Activated naive CD4-positive, alpha-beta T cell treated with anti-CD3 and anti-CD28 coated beads, Interleukin-2, amount 10 ng/mL, durations not matched to agents 7 days and 5 days (primary cell): ENCODE measurements around the gene OR6Q1.

ENCODE experiments used
- CTCF ChIA-PET: fragments of 350-600 bp; sonication (Branson Sonifier 250); formaldehyde crosslinking; loops from one replicate; lab custom pipeline; 2021; ENCODE audit warnings: antibody characterized with exemption; lab: Charles Lee
- DNase-seq: peaks from one replicate; pipeline ENCODE4 v3.0.0-alpha.2; 2020
- H3K27ac Mint-ChIP-seq: one replicate; pipeline ENCODE4 v1.8.0; 2021; ENCODE audit warnings: mild to moderate bottlenecking, moderate library complexity, mixed read lengths
- H3K27me3 Mint-ChIP-seq: one replicate; pipeline ENCODE4 v1.8.0; 2021; ENCODE audit warnings: mild to moderate bottlenecking, mixed read lengths
- H3K36me3 Mint-ChIP-seq: one replicate; pipeline ENCODE4 v1.8.0; 2021; ENCODE audit warnings: mixed read lengths
- H3K4me1 Mint-ChIP-seq: one replicate; pipeline ENCODE4 v1.8.0; 2021; ENCODE audit warnings: mixed read lengths
- H3K4me3 Mint-ChIP-seq: one replicate; pipeline ENCODE4 v1.8.0; 2021; ENCODE audit warnings: mild to moderate bottlenecking, moderate library complexity, mixed read lengths
- H3K9me3 Mint-ChIP-seq: one replicate; pipeline ENCODE4 v1.8.0; 2021; ENCODE audit warnings: mixed read lengths

Gene OR6Q1

DNA sequence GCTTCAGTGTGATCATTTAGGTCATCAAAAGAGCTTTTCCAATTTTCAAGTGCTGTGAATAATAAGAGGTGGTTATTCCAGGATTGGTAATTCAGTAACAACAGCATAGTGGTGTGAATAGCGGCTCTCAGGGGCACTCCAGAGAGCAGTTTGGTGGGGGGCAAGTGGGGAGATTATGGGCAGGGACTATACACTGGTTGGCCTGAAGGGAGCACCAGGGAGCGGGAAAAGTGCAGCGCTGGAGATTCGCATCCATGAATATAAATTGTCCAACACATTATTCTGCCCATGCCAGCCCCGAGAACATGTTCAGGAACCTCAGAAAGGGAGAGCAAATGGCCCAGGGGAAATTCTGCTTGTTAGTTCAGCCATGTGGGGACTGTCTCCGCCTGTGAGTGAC is 37.9 kb downstream of the OR6Q1 start:
- no peak for DNase-seq
- CTCF ChIA-PET, result no interaction called here
- H3K27ac Mint-ChIP-seq, result no peak overlapping the region
- no peaks in the 10 kb centered on the region for H3K9me3 Mint-ChIP-seq
- H3K36me3 Mint-ChIP-seq, result no peaks in the 10 kb centered on the region
- H3K27me3 Mint-ChIP-seq, result no peaks in the 10 kb centered on the region
- no peak overlapping the region for H3K4me3 Mint-ChIP-seq
- no peaks in the 10 kb centered on the region for H3K4me1 Mint-ChIP-seq

DNA sequence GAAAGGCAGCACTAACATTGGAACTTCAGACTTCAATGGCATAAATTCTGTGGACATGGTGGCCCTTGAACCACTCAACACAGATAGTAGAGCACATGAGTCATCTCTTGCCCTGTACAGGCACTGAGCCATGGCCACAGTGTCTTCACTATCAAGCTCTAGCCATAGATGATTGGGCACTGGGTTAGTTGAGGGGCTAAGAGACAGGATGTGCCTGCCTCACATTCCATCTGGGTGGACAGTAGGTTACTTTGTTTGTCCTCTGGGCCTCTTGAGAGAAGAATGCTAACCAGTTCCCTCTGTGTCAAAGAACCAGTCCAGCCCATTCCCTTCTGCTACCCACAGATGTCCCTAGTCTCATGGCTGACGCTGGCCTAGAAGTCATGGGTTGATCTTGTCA is 39.8 kb downstream of the OR6Q1 start:
- no peak for DNase-seq
- H3K4me1 Mint-ChIP-seq, result no peaks in the 10 kb centered on the region
- no peak overlapping the region for H3K4me3 Mint-ChIP-seq
- no peaks in the 10 kb centered on the region for H3K9me3 Mint-ChIP-seq
- no peaks in the 10 kb centered on the region for H3K27me3 Mint-ChIP-seq
- H3K36me3 Mint-ChIP-seq, result no peaks in the 10 kb centered on the region
- H3K27ac Mint-ChIP-seq, result no peak overlapping the region
- CTCF ChIA-PET, result no interaction called here

DNA sequence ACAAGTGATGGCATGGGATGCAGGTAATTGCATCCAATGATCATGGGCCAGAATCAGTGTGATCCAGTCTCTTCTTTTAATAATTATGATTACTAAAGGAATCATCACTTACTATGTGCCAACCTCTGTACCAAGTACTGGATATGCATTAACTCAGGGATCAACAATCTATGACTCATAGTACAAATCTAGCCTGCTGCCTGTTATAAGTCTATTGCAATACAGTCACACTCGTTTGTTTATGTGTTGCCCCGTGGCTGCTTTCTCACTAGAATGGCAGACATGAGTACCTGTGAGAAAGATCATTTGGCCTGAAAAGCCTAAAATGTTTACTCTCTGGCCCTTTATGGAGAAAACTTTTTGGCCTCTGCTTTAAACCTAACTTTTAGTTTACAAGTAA is 45.0 kb downstream of the OR6Q1 start:
- Mint-ChIP-seq H3K9me3 (no peaks in the 10 kb centered on the region), H3K27me3 (no peaks in the 10 kb centered on the region), H3K36me3 (no peaks in the 10 kb centered on the region), H3K27ac (no peak overlapping the region), H3K4me3 (no peak overlapping the region), H3K4me1 (no peaks in the 10 kb centered on the region)
- CTCF ChIA-PET, result no interaction called here
- no peak for DNase-seq
